Heart left ventricle (tissue), 13 donors: ENCODE results near the gene LRGUK.

Source experiments
- CTCF ChIP-seq, 12 donors: fragments of 200-600 bp; sonication (generic) in 4 of 12; IDR thresholded peaks; one replicate each; pipeline versions ENCODE4 v1.5.0 to v1.8.0; 2018 to 2022; ENCODE audit warnings: antibody characterized with exemption in 12 of 12, mild to moderate bottlenecking in 5 of 12
- POLR2A ChIP-seq, 2 donors: fragments of 450-650 bp; IDR thresholded peaks; one replicate each; pipeline ENCODE4 v1.6.1; 2017; ENCODE audit warnings: antibody characterized with exemption in 2 of 2, mild to moderate bottlenecking in 2 of 2, moderate library complexity in 2 of 2
- donor health status: ischemic (EF 13 %, LVEDD 7.1; RV severe dilation, severe dysfunction).
- donor health status: DM: no; HTN: yes; CAD: no.
- donor health status: DM: no; HTN: no; CAD: no.
- donor health status: ischemic (EF 25% LVEDD 6.9; RV normal size, moderate dysfunction).
- donor health status: ischemic (EF 25% LVEDD 5.7; RV mildly dilated, moderate dysfunction).
- donor health status: ischemic (EF 35%, LVEDD 5.7; RV mildly dilated, moderate dysfunction).
- donor health status: nonischemic (EF 11% LVEDD 7.7; RV severe dilation, severe dysfunction).
- donor health status: DM: yes; HTN: yes; CAD: no.
- donor health status: PGD.
- donor health status: ischemic (EF 29% LVEDD 5.4; RV normal size, mild dysfunction).
- donor health status: nonischemic (EF 23%, LVEDD 6.1; RV moderate dilation, normal function).

- TF ChIP-seq POLR2A (IDR thresholded peaks at IDR 0.05) (no peak), CTCF (IDR thresholded peaks at IDR 0.05) (no peak)
Observed at GRCh38 chr7:134201569-134202261, 74.6 kb downstream of the LRGUK start.
